ENCODE measurements around the gene ZNF416. TPM values are rescaled to one million over a fixed set of nuclear protein-coding genes. Genes with fewer than 3 reads are reported as not detected.

ZNF416 gene
- total RNA-seq, 2 experiments from 2014 or later = 5.2 to 5.7 TPM

GRCh38 chr19:57615346-57615745, 36.6 kb upstream of the ZNF416 start:
- Mint-ChIP-seq H3K4me1 (ENCODE audit: low read depth) (peaks cover 36% of the 10 kb centered on the region), H3K36me3 (ENCODE audit: low read depth) (peaks cover 79% of the 10 kb centered on the region), H3K9me3 (peaks cover 44% of the 10 kb centered on the region), H3K4me3 (peak overlapping the region; percentile 95), H3K27me3 (no peaks in the 10 kb centered on the region), H3K27ac (peak overlapping the region; percentile 82)
- Histone ChIP-seq H3K36me3 (ENCODE audit: insufficient read depth, low read length) (peaks cover 51% of the 10 kb centered on the region), H3K27me3 (ENCODE audit: control insufficient read depth in 1 of 2, insufficient read depth in 2 of 2, low read length in 2 of 2) (no peaks in the 10 kb centered on the region), H3K27ac (ENCODE audit: low read depth in 1 of 2, low read length in 2 of 2) (no peak overlapping the region), H3K4me3 (ENCODE audit: low read length) (no peak overlapping the region), H3K9me3 (ENCODE audit: control insufficient read depth in 1 of 2, insufficient read depth in 1 of 2, low read length in 2 of 2) (peaks cover 51 to 68% of the 10 kb centered on the region in 2 experiments), H3K4me1 (ENCODE audit: insufficient read depth, low read length) (peaks cover 26% of the 10 kb centered on the region)
- CTCF ChIA-PET = no interaction called here
- no peak for DNase-seq
- POLR2A ChIA-PET = interaction anchor here (2.4 kb wide), 1 partner anchor 18 kb away, joined by 13 read pairs; the partner anchor contains the start of gene ZNF211
- ATAC-seq (ENCODE audit: poor library complexity) = no peak
- no peak for TF ChIP-seq CTCF (IDR thresholded peaks at IDR 0.05)
- intact Hi-C loops (cut with DNase I, micrococcal nuclease) = loop anchor here (2.0 to 10.0 kb wide), 3 partner anchors 37 to 157 kb away; partner anchors contain the start of genes ZNF416 (in 1 of the 2) and ZNF671 (in 1 of the 2)

- Histone ChIP-seq H3K36me3 (ENCODE audit: insufficient read depth, low read length) (peaks cover 39% of the 10 kb centered on the region), H3K27ac (ENCODE audit: low read depth in 1 of 2, low read length in 2 of 2) (peak within 1 kb of the TSS; percentile 26 to 50), H3K9me3 (ENCODE audit: control insufficient read depth in 1 of 2, insufficient read depth in 1 of 2, low read length in 2 of 2) (peaks cover 49 to 59% of the 10 kb centered on the region in 2 experiments), H3K4me1 (ENCODE audit: insufficient read depth, low read length) (peaks cover 26% of the 10 kb centered on the region), H3K4me3 (ENCODE audit: low read length) (peak within 1 kb of the TSS; percentile 94), H3K27me3 (ENCODE audit: control insufficient read depth in 1 of 2, insufficient read depth in 2 of 2, low read length in 2 of 2) (no peaks in the 10 kb centered on the region)
- peak within 1 kb of the TSS; percentile 82 for H3K27ac Mint-ChIP-seq
- ChIA-PET CTCF (interaction anchor here (0.8 kb wide), 1 partner anchor 35 kb away, joined by 5 read pairs; the partner anchor contains the start of gene ZNF416), POLR2A (interaction anchor here (0.7 to 2.4 kb wide), 11 partner anchors 15 to 302 kb away, joined by 3 to 13 read pairs (median 5); partner anchors contain the start of genes ZIK1, ZNF154, ZNF211 and ZNF416)
- H3K27me3 Mint-ChIP-seq = no peaks in the 10 kb centered on the region
- intact Hi-C loops (cut with DNase I, micrococcal nuclease) = loop anchor here (1.0 to 10.0 kb wide), 4 partner anchors 19 to 303 kb away; partner anchors contain the start of genes ZNF211 (in 2 of the 2), ZNF416 (in 1 of the 2), ZNF417 (in 1 of the 2) and ZNF671 (in 1 of the 2)
- H3K4me3 Mint-ChIP-seq = peak within 1 kb of the TSS; percentile 95
- peak; percentile 82 to 96 (median 88) for DNase-seq
- peak; percentile 99 for ATAC-seq (ENCODE audit: poor library complexity)
- peak; percentile 25 for TF ChIP-seq CTCF (IDR thresholded peaks at IDR 0.05)
- peaks cover 36% of the 10 kb centered on the region for H3K9me3 Mint-ChIP-seq
- H3K4me1 Mint-ChIP-seq (ENCODE audit: low read depth) = peaks cover 36% of the 10 kb centered on the region
- H3K36me3 Mint-ChIP-seq (ENCODE audit: low read depth) = peaks cover 67% of the 10 kb centered on the region
These were observed 35.4 kb upstream of the ZNF416 start, which contains the start of gene ZNF134 for GRCh38 chr19:57613941-57614743. Gene ZNF134, plus strand, starts transcription at chr19:57614242. Its CDS starts 5,227 bp downstream, at chr19:57619469.

- intact Hi-C loops (cut with DNase I, micrococcal nuclease) = loop anchor here (5.0 to 10.0 kb wide), 2 partner anchors 114 to 306 kb away; partner anchors contain the start of genes ZNF417 (in 1 of the 2) and ZNF671 (in 1 of the 2)
- Mint-ChIP-seq H3K4me3 (no peak overlapping the region), H3K27ac (no peak overlapping the region), H3K4me1 (ENCODE audit: low read depth) (peaks cover 23% of the 10 kb centered on the region), H3K9me3 (peaks cover 21% of the 10 kb centered on the region), H3K27me3 (no peaks in the 10 kb centered on the region), H3K36me3 (ENCODE audit: low read depth) (peaks cover 63% of the 10 kb centered on the region)
- Histone ChIP-seq H3K27ac (ENCODE audit: low read depth in 1 of 2, low read length in 2 of 2) (no peak overlapping the region), H3K36me3 (ENCODE audit: insufficient read depth, low read length) (peaks cover 14% of the 10 kb centered on the region), H3K9me3 (ENCODE audit: control insufficient read depth in 1 of 2, insufficient read depth in 1 of 2, low read length in 2 of 2) (peaks cover 52 to 55% of the 10 kb centered on the region in 2 experiments), H3K4me1 (ENCODE audit: insufficient read depth, low read length) (peaks cover 25% of the 10 kb centered on the region), H3K27me3 (ENCODE audit: control insufficient read depth in 1 of 2, insufficient read depth in 2 of 2, low read length in 2 of 2) (no peaks in the 10 kb centered on the region), H3K4me3 (ENCODE audit: low read length) (no peak overlapping the region)
- ChIA-PET CTCF (no interaction called here), POLR2A (no interaction called here)
- DNase-seq (no peak), ATAC-seq (ENCODE audit: poor library complexity) (no peak)
- no peak for TF ChIP-seq CTCF (IDR thresholded peaks at IDR 0.05)
These were observed 32.4 kb upstream of the ZNF416 start for GRCh38 chr19:57611113-57611512.

All from CD4-positive, alpha-beta T cell (primary cell).